WTC11 (cell line): ENCODE data around the gene CDYL. TPM values are rescaled to one million over a fixed set of nuclear protein-coding genes. Genes with fewer than 3 reads are reported as not detected.

Experiments used
- ATAC-seq: fragments of 200-7000 bp; cut with Tn5 transposase; 2 replicates; pipeline ENCODE4 v1.10.0; 2021; ENCODE audit warnings: mild to moderate bottlenecking, moderate library complexity
- CTCF ChIA-PET: fragments of 300-600 bp; sonication (Branson Sonifier 250); formaldehyde crosslinking; loops from one replicate; lab custom pipeline; 2021; ENCODE audit warnings: antibody characterized with exemption; lab: Charles Lee
- POLR2A ChIA-PET: fragments of 350-600 bp; sonication (Branson Sonifier 250); formaldehyde crosslinking; loops from one replicate; lab custom pipeline; 2021; ENCODE audit warnings: antibody characterized with exemption; lab: Charles Lee
- DNase-seq: peaks from one replicate; pipeline ENCODE4 v3.0.0; 2021; ENCODE audit warnings: low spot score
- H3K27ac Mint-ChIP-seq: 2 replicates; pipeline ENCODE4 v1.8.0; 2021; ENCODE audit warnings: mixed read lengths
- H3K27me3 Mint-ChIP-seq: 2 replicates; pipeline ENCODE4 v1.8.0; 2021; ENCODE audit warnings: low read depth, mild to moderate bottlenecking, moderate library complexity, mixed read lengths
- H3K36me3 Mint-ChIP-seq: 2 replicates; pipeline ENCODE4 v1.8.0; 2021; ENCODE audit warnings: mixed read lengths
- H3K4me1 Mint-ChIP-seq: 2 replicates; pipeline ENCODE4 v1.8.0; 2022; ENCODE audit warnings: mixed read lengths
- H3K4me3 Mint-ChIP-seq: 2 replicates; pipeline ENCODE4 v1.8.0; 2021; ENCODE audit warnings: mild to moderate bottlenecking, moderate library complexity, mixed read lengths
- H3K9me3 Mint-ChIP-seq: 2 replicates; pipeline ENCODE4 v1.8.0; 2021; ENCODE audit warnings: mixed read lengths
- AR ChIP-seq: fragments of 250-450 bp; sonication (Bioruptor Pico); IDR thresholded peaks from 2 replicates; pipeline ENCODE4 v1.9.0; 2021; ENCODE audit warnings: mild to moderate bottlenecking
- ATF3 ChIP-seq: sonication (generic); formaldehyde crosslinking; conservative IDR thresholded peaks from 2 replicates; pipeline ENCODE4 v1.8.1; 2022; ENCODE audit warnings: mild to moderate bottlenecking, missing genetic modification reagents
- CBFB ChIP-seq: sonication (generic); formaldehyde crosslinking; IDR thresholded peaks from 2 replicates; pipeline ENCODE4 v1.8.1; 2022; ENCODE audit warnings: mild to moderate bottlenecking, low read depth, missing genetic modification reagents
- CREM ChIP-seq: sonication (generic); formaldehyde crosslinking; IDR thresholded peaks from 2 replicates; pipeline ENCODE4 v1.8.1; 2022; ENCODE audit warnings: mild to moderate bottlenecking, missing genetic modification reagents, moderate library complexity
- E2F1 ChIP-seq: sonication (generic); formaldehyde crosslinking; IDR thresholded peaks from 2 replicates; pipeline ENCODE4 v1.8.0; 2022; ENCODE audit warnings: mild to moderate bottlenecking, missing genetic modification reagents
- E2F5 ChIP-seq: sonication (generic); formaldehyde crosslinking; IDR thresholded peaks from 2 replicates; pipeline ENCODE4 v1.8.1; 2022; ENCODE audit warnings: mild to moderate bottlenecking, moderate library complexity, missing genetic modification reagents
- EMX1 ChIP-seq: fragments of 250-450 bp; sonication (Bioruptor Pico); IDR thresholded peaks from 2 replicates; pipeline ENCODE4 v1.8.0; 2021; ENCODE audit warnings: mild to moderate bottlenecking
- ESRRA ChIP-seq: sonication (generic); formaldehyde crosslinking; IDR thresholded peaks from 2 replicates; pipeline ENCODE4 v1.8.1; 2022; ENCODE audit warnings: mild to moderate bottlenecking, missing genetic modification reagents, borderline replicate concordance
- ETV6 ChIP-seq: sonication (generic); formaldehyde crosslinking; IDR thresholded peaks from 2 replicates; pipeline ENCODE4 v1.8.1; 2022; ENCODE audit warnings: mild to moderate bottlenecking, missing genetic modification reagents
- FOXJ3 ChIP-seq: sonication (generic); formaldehyde crosslinking; IDR thresholded peaks from 2 replicates; pipeline ENCODE4 v1.9.0; 2021; ENCODE audit warnings: missing genetic modification reagents, mild to moderate bottlenecking, borderline replicate concordance
- FOXP1 ChIP-seq: sonication (generic); formaldehyde crosslinking; IDR thresholded peaks from 2 replicates; pipeline ENCODE4 v1.8.0; 2022; ENCODE audit warnings: missing genetic modification reagents, mild to moderate bottlenecking, moderate library complexity, borderline replicate concordance
- GRHL2 ChIP-seq: fragments of 250-450 bp; sonication (Bioruptor Pico); IDR thresholded peaks from 2 replicates; pipeline ENCODE4 v1.8.0; 2022; ENCODE audit warnings: mild to moderate bottlenecking, moderate library complexity; ENCODE audit not compliant: insufficient replicate concordance, severe bottlenecking
- IRF1 ChIP-seq: sonication (generic); formaldehyde crosslinking; IDR thresholded peaks from 2 replicates; pipeline ENCODE4 v1.8.0; 2023; ENCODE audit warnings: missing genetic modification reagents
- MYBL2 ChIP-seq: sonication (generic); formaldehyde crosslinking; IDR thresholded peaks from 2 replicates; pipeline ENCODE4 v1.8.1; 2023; ENCODE audit warnings: mild to moderate bottlenecking, moderate library complexity, missing genetic modification reagents
- NFE2L1 ChIP-seq: sonication (generic); formaldehyde crosslinking; IDR thresholded peaks from 2 replicates; pipeline ENCODE4 v1.8.1; 2023; ENCODE audit warnings: missing genetic modification reagents
- NFYB ChIP-seq: sonication (generic); formaldehyde crosslinking; conservative IDR thresholded peaks from 2 replicates; pipeline ENCODE4 v1.8.0; 2022; ENCODE audit warnings: low read depth, missing genetic modification reagents
- NR1H2 ChIP-seq: sonication (generic); formaldehyde crosslinking; IDR thresholded peaks from 2 replicates; pipeline ENCODE4 v1.9.0; 2021; ENCODE audit warnings: mild to moderate bottlenecking, moderate library complexity, missing genetic modification reagents
- SMAD3 ChIP-seq: sonication (generic); formaldehyde crosslinking; IDR thresholded peaks from 2 replicates; pipeline ENCODE4 v1.8.0; 2022; ENCODE audit warnings: missing genetic modification reagents, mild to moderate bottlenecking, borderline replicate concordance
- TEAD4 ChIP-seq: sonication (generic); formaldehyde crosslinking; IDR thresholded peaks from 2 replicates; pipeline ENCODE4 v1.8.0; 2022; ENCODE audit warnings: mild to moderate bottlenecking, missing genetic modification reagents
- TP53 ChIP-seq: sonication (generic); formaldehyde crosslinking; IDR thresholded peaks from 2 replicates; pipeline ENCODE4 v1.8.1; 2023; ENCODE audit warnings: mild to moderate bottlenecking, missing genetic modification reagents
- ZNF263 ChIP-seq: sonication (generic); formaldehyde crosslinking; IDR thresholded peaks from 2 replicates; pipeline ENCODE4 v1.8.1; 2022; ENCODE audit warnings: low read depth, mild to moderate bottlenecking, moderate library complexity, missing genetic modification reagents
- ZNF281 ChIP-seq: sonication (generic); formaldehyde crosslinking; IDR thresholded peaks from 2 replicates; pipeline ENCODE4 v1.8.0; 2023; ENCODE audit warnings: mild to moderate bottlenecking, missing genetic modification reagents
- ZNF317 ChIP-seq: sonication (generic); formaldehyde crosslinking; IDR thresholded peaks from 2 replicates; pipeline ENCODE4 v1.8.1; 2023; ENCODE audit warnings: low read depth, mild to moderate bottlenecking, moderate library complexity, missing genetic modification reagents, borderline replicate concordance
- ZNF416 ChIP-seq: fragments of 250-450 bp; sonication (Bioruptor Pico); IDR thresholded peaks from 2 replicates; pipeline ENCODE4 v1.9.0; 2021; ENCODE audit warnings: mild to moderate bottlenecking, inconsistent platforms
- ZNF423 ChIP-seq: fragments of 250-450 bp; sonication (Bioruptor Pico); IDR thresholded peaks from 2 replicates; pipeline ENCODE4 v2.1.2; 2022; ENCODE audit warnings: mild to moderate bottlenecking, moderate library complexity
- total RNA-seq: library from RNA; stranded (reverse); gene quantifications from 3 replicates; pipeline ENCODE4 v1.2.3, GENCODE V29; 2021

The CDYL gene
- total RNA-seq, 1 experiment from 2014 or later: 92.0 TPM

GRCh38 chr6:4777394-4777935 lies 1.3 kb downstream of the CDYL start (continued):
- TF ChIP-seq AR (CRISPR knock-in tag) (no peak), GRHL2 (CRISPR knock-in tag) (no peak), E2F1 (no peak), ATF3 (CRISPR knock-in tag) (no peak), FOXJ3 (CRISPR knock-in tag) (no peak), CBFB (CRISPR knock-in tag) (no peak), NFYB (CRISPR knock-in tag) (no peak), NR1H2 (CRISPR knock-in tag) (no peak), ZNF263 (CRISPR knock-in tag) (no peak), IRF1 (no peak), TEAD4 (CRISPR knock-in tag) (no peak), MYBL2 (CRISPR knock-in tag) (no peak), ZNF416 (CRISPR knock-in tag) (no peak)
- TF ChIP-seq, all 79 proteins: peak for 0

GRCh38 chr6:4778086-4778485 lies 1.9 kb downstream of the CDYL start:
- Mint-ChIP-seq H3K4me3 (peak overlapping the region; percentile 78), H3K36me3 (peaks cover 12% of the 10 kb centered on the region), H3K27me3 (peaks cover 51% of the 10 kb centered on the region), H3K4me1 (peaks cover 47% of the 10 kb centered on the region), H3K9me3 (peaks cover 10% of the 10 kb centered on the region), H3K27ac (no peak overlapping the region)
- POLR2A ChIA-PET: no interaction called here
- DNase-seq (no peak), ATAC-seq (no peak)
- CTCF ChIA-PET: interaction anchor here (2.2 kb wide), 1 partner anchor 8 kb away, joined by 9 read pairs; no protein-coding TSS in a partner anchor
- TF ChIP-seq ZNF317 (CRISPR knock-in tag): no peak
- TF ChIP-seq ETV6 (CRISPR knock-in tag): no peak
- TF ChIP-seq NFE2L1 (CRISPR knock-in tag): no peak
- no peak for TF ChIP-seq ESRRA (CRISPR knock-in tag)
- TF ChIP-seq FOXJ3 (CRISPR knock-in tag): no peak
- no peak for TF ChIP-seq CREM (CRISPR knock-in tag)
- TF ChIP-seq E2F5 (CRISPR knock-in tag): no peak
- TF ChIP-seq TEAD4 (CRISPR knock-in tag): no peak
- TF ChIP-seq TP53 (CRISPR knock-in tag): no peak
- TF ChIP-seq ZNF423 (CRISPR knock-in tag): no peak
- TF ChIP-seq ZNF281: no peak
- no peak for TF ChIP-seq SMAD3 (CRISPR knock-in tag)
- no peak for TF ChIP-seq ATF3 (CRISPR knock-in tag)
- TF ChIP-seq AR (CRISPR knock-in tag): no peak
- TF ChIP-seq EMX1 (CRISPR knock-in tag): no peak
- no peak for TF ChIP-seq FOXP1
